Astrocyte (in vitro differentiated cells and primary cell): ENCODE data around the gene AGAP6.
"Not testable (repeated sequence)": the region's sequence is repeated elsewhere in the genome, so short reads cannot be mapped to it uniquely, and the experiment has no call there.

Source experiments
- CTCF ChIP-seq: IDR thresholded peaks from 2 replicates; pipeline ENCODE4 v1.5.1; 2011; ENCODE audit warnings: low read depth, mild to moderate bottlenecking, inconsistent platforms, low read length, moderate library complexity; ENCODE audit not compliant: insufficient read depth
- EZH2 ChIP-seq: IDR thresholded peaks from 2 replicates; pipeline ENCODE4 v1.6.1; 2012; ENCODE audit warnings: mild to moderate bottlenecking, low read length, inconsistent platforms; ENCODE audit not compliant: insufficient read depth

DNA sequence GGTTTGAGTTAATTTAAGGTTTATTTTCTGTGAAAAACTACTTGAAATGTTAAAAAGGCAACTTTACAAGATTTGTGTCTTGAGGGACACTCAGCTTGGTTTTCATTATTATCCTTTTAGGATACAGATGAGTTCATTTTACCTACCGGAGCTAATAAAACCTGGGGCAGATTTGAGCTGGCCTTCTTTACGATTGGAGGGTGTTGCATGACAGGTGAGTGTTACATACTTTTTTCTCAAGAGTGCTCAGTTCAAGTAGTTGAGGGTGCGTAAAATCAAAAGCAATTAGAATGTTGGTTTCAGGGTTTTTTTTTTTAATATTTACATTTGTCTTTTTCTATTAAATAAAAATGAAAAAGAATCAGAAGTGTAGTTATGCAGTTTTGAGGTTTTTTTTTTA is 36.2 kb upstream of the AGAP6 start:
- TF ChIP-seq EZH2, CTCF: not testable (repeated sequence)
